Neuronal stem cell (in vitro differentiated cells): Measurements from ENCODE around the gene AGBL3.

Source experiments
- DNase-seq: peaks from one replicate; pipeline ENCODE4 v3.0.0-alpha.2; 2013; ENCODE audit warnings: low spot score
- H2AFZ ChIP-seq: one replicate; pipeline ENCODE4 v1.6.1; 2013; ENCODE audit warnings: mild to moderate bottlenecking, low read length, inconsistent platforms
- H2AK5ac ChIP-seq: 2 replicates; pipeline ENCODE4 v1.6.1; 2013; ENCODE audit warnings: low read depth, mild to moderate bottlenecking, inconsistent platforms, low read length, moderate library complexity, mixed read lengths
- H2BK120ac ChIP-seq: 2 replicates; pipeline ENCODE4 v1.6.1; 2013; ENCODE audit warnings: low read depth, mild to moderate bottlenecking, inconsistent platforms, low read length, moderate library complexity, mixed read lengths
- H2BK12ac ChIP-seq: one replicate; pipeline ENCODE4 v1.6.1; 2013; ENCODE audit warnings: low read length, inconsistent platforms
- H2BK15ac ChIP-seq: 2 replicates; pipeline ENCODE4 v1.6.1; 2013; ENCODE audit warnings: mild to moderate bottlenecking, low read length, inconsistent platforms, mixed read lengths
- H2BK5ac ChIP-seq: one replicate; pipeline ENCODE4 v1.6.1; 2013; ENCODE audit warnings: inconsistent platforms, mild to moderate bottlenecking, low read length, moderate library complexity
- H3K14ac ChIP-seq: one replicate; pipeline ENCODE4 v1.6.1; 2013; ENCODE audit warnings: low read length, inconsistent platforms
- H3K18ac ChIP-seq: 2 replicates; pipeline ENCODE4 v1.6.1; 2013; ENCODE audit warnings: low read length, inconsistent platforms
- H3K23ac ChIP-seq: 2 replicates; pipeline ENCODE4 v1.6.1; 2013; ENCODE audit warnings: low read depth, mild to moderate bottlenecking, mixed read lengths, low read length, inconsistent platforms; ENCODE audit not compliant: poor library complexity
- H3K27ac ChIP-seq: replicated peaks from 3 replicates; pipeline ENCODE4 v1.5.1; 2013; ENCODE audit warnings: low read length, inconsistent platforms
- H3K27me3 ChIP-seq, 3 experiments: 2 replicates each; pipeline ENCODE4 v1.6.1; 2013; ENCODE audit warnings: low read length in 3 of 3, mild to moderate bottlenecking in 2 of 3, inconsistent platforms in 1 of 3, low read depth in 1 of 3, mixed read lengths in 1 of 3, moderate library complexity in 1 of 3; ENCODE audit not compliant: control insufficient read depth in 3 of 3, insufficient read depth in 3 of 3
- H3K36me3 ChIP-seq, 2 donors: replicated peaks in 1 of 2; 2 replicates each; pipeline ENCODE4 v1.6.1; 2013; ENCODE audit warnings: low read length in 2 of 2; ENCODE audit not compliant: control insufficient read depth in 2 of 2, insufficient read depth in 2 of 2
- H3K4ac ChIP-seq: 2 replicates; pipeline ENCODE4 v1.6.1; 2013; ENCODE audit warnings: inconsistent platforms, mild to moderate bottlenecking, low read length, moderate library complexity
- H3K4me1 ChIP-seq, 2 donors: 1 replicate in 1 of 2; 2 replicates in 1 of 2; pipeline ENCODE4 v1.6.1; 2013; ENCODE audit warnings: low read length in 2 of 2, low read depth in 1 of 2; ENCODE audit not compliant: control insufficient read depth in 2 of 2, insufficient read depth in 1 of 2
- H3K4me2 ChIP-seq: one replicate; pipeline ENCODE4 v1.6.1; 2013; ENCODE audit warnings: mild to moderate bottlenecking, low read length, inconsistent platforms; ENCODE audit not compliant: insufficient read depth, poor library complexity, severe bottlenecking
- H3K4me3 ChIP-seq, 2 donors: 2 replicates each; pipeline ENCODE4 v1.5.1; 2013; ENCODE audit warnings: low read length in 2 of 2, mild to moderate bottlenecking in 2 of 2, inconsistent platforms in 1 of 2, moderate library complexity in 1 of 2
- H3K79me1 ChIP-seq: one replicate; pipeline ENCODE4 v1.6.1; 2013; ENCODE audit warnings: low read depth, mild to moderate bottlenecking, inconsistent platforms, low read length, moderate library complexity
- H3K9ac ChIP-seq: one replicate; pipeline ENCODE4 v1.6.1; 2013; ENCODE audit warnings: mild to moderate bottlenecking, low read depth, low read length, inconsistent platforms; ENCODE audit not compliant: poor library complexity
- H3K9me3 ChIP-seq, 2 donors: replicated peaks in 1 of 2; 2 replicates each; pipeline versions ENCODE3 to v1.6.1; 2013; ENCODE audit warnings: low read length in 2 of 2, mild to moderate bottlenecking in 2 of 2, inconsistent platforms in 1 of 2, low read depth in 1 of 2, mixed read lengths in 1 of 2, moderate library complexity in 1 of 2; ENCODE audit not compliant: control insufficient read depth in 2 of 2, insufficient read depth in 1 of 2
- H4K8ac ChIP-seq: one replicate; pipeline ENCODE4 v1.6.1; 2013; ENCODE audit warnings: low read depth, mild to moderate bottlenecking, inconsistent platforms, low read length, moderate library complexity
- H4K91ac ChIP-seq: one replicate; pipeline ENCODE4 v1.6.1; 2013; ENCODE audit warnings: low read length, low read depth, mild to moderate bottlenecking, inconsistent platforms; ENCODE audit not compliant: poor library complexity
- WGBS, 2 donors: extraction: QIAGEN DNeasy Blood & Tissue Kit; methylation state at CpG; one replicate each; pipeline ENCODE4 v1.1.7; 2013; ENCODE audit warnings: missing lambda C conversion rate in 2 of 2, mixed read lengths in 1 of 2; ENCODE audit not compliant: insufficient read length in 2 of 2, insufficient replicate concordance in 1 of 2; ENCODE audit errors: extremely low coverage in 2 of 2; 5-methylcytosine and 5-hydroxymethylcytosine counted together

The AGBL3 gene

GRCh38 chr7:135183478-135183877, 197.2 kb downstream of the AGBL3 start:
- peaks cover 14 to 16% of the 10 kb centered on the region in 2 donors for H3K9me3 ChIP-seq

GRCh38 chr7:135184254-135184841, 198.0 kb downstream of the AGBL3 start:
- Histone ChIP-seq H3K4me3 (peak overlapping the region in 1 of 2 donors; percentile 22), H3K79me1 (no peaks in the 10 kb centered on the region), H3K18ac (no peak overlapping the region), H3K9ac (no peak overlapping the region), H4K8ac (no peak overlapping the region), H2AFZ (no peak overlapping the region), H3K4me2 (no peak overlapping the region), H3K36me3 (peaks cover 4 to 52% of the 10 kb centered on the region in 2 donors), H3K4ac (no peak overlapping the region), H3K4me1 (no peaks in the 10 kb centered on the region), H3K23ac (peak overlapping the region; percentile 16), H2BK5ac (no peak overlapping the region), H2BK15ac (no peak overlapping the region), H2AK5ac (no peak overlapping the region), H3K27ac (no peak overlapping the region), H3K27me3 (no peaks in the 10 kb centered on the region), H4K91ac (no peak overlapping the region), H2BK120ac (no peak overlapping the region), H3K14ac (no peak overlapping the region), H3K9me3 (peaks cover 14 to 16% of the 10 kb centered on the region in 2 donors), H2BK12ac (no peak overlapping the region)
- DNase-seq, result no peak
- no CpG with 5 or more reads among the region's 5 CpGs for WGBS, 2 donors

More at GRCh38 chr7:135183478-135183877, 197.2 kb downstream of the AGBL3 start:
- Histone ChIP-seq H3K27ac (no peak overlapping the region), H4K91ac (no peak overlapping the region), H2BK12ac (no peak overlapping the region), H3K27me3 (no peaks in the 10 kb centered on the region), H3K4me3 (no peak overlapping the region), H3K4me1 (no peaks in the 10 kb centered on the region), H2AFZ (no peak overlapping the region), H4K8ac (no peak overlapping the region), H3K14ac (no peak overlapping the region), H3K4ac (no peak overlapping the region), H3K4me2 (no peak overlapping the region), H2BK120ac (no peak overlapping the region), H3K18ac (no peak overlapping the region), H2BK15ac (no peak overlapping the region), H2AK5ac (no peak overlapping the region), H3K9ac (no peak overlapping the region), H3K79me1 (no peaks in the 10 kb centered on the region), H3K23ac (no peak overlapping the region), H3K36me3 (peaks cover 2 to 43% of the 10 kb centered on the region in 2 donors), H2BK5ac (no peak overlapping the region)
- no CpG with 5 or more reads among the region's 7 CpGs for WGBS, 2 donors
- DNase-seq, result no peak
